Loucy (cell line): ENCODE measurements around the gene LDLRAD4.
A peak's percentile ranks its signal among the peaks of the same experiment; 100 is the strongest.

ENCODE experiments used
- H2AFZ ChIP-seq: fragments of 200-600 bp; sonication (generic); 2 replicates; pipeline ENCODE4 v1.6.0; 2016; ENCODE audit warnings: antibody characterized with exemption, mild to moderate bottlenecking, low read length, moderate library complexity
- H3F3A ChIP-seq: fragments of 200-600 bp; 2 replicates; pipeline ENCODE4 v1.6.0; 2016; ENCODE audit warnings: antibody characterized with exemption, low read depth, mild to moderate bottlenecking
- H3K27me3 ChIP-seq: fragments of 200-600 bp; sonication (generic); 2 replicates; pipeline ENCODE4 v1.6.1; 2014; ENCODE audit warnings: low read length, mild to moderate bottlenecking; ENCODE audit not compliant: insufficient read depth, poor library complexity, severe bottlenecking
- H3K36me3 ChIP-seq: fragments of 200-600 bp; sonication (generic); 2 replicates; pipeline ENCODE4 v1.6.1; 2016; ENCODE audit warnings: low read length; ENCODE audit not compliant: insufficient read depth
- H3K4me1 ChIP-seq: fragments of 200-600 bp; sonication (generic); 2 replicates; pipeline ENCODE4 v1.5.1; 2014; ENCODE audit warnings: low read length, mild to moderate bottlenecking; ENCODE audit not compliant: insufficient read depth, poor library complexity, severe bottlenecking
- H3K4me2 ChIP-seq: fragments of 200-600 bp; sonication (generic); 2 replicates; pipeline ENCODE4 v1.6.0; 2014; ENCODE audit warnings: antibody characterized with exemption, low read length, low read depth, mild to moderate bottlenecking; ENCODE audit not compliant: poor library complexity, severe bottlenecking
- H3K4me3 ChIP-seq: fragments of 200-600 bp; sonication (generic); 2 replicates; pipeline ENCODE4 v1.5.1; 2014; ENCODE audit warnings: low read length, mild to moderate bottlenecking, mixed read lengths; ENCODE audit not compliant: poor library complexity, severe bottlenecking
- H3K79me2 ChIP-seq: fragments of 200-600 bp; sonication (generic); 2 replicates; pipeline ENCODE4 v1.6.1; 2014; ENCODE audit warnings: low read length; ENCODE audit not compliant: insufficient read depth
- H3K9ac ChIP-seq: fragments of 200-600 bp; sonication (generic); 2 replicates; pipeline ENCODE4 v1.6.0; 2014; ENCODE audit warnings: mild to moderate bottlenecking, low read depth, low read length, moderate library complexity; ENCODE audit not compliant: poor library complexity, severe bottlenecking
- H3K9me2 ChIP-seq: fragments of 200-600 bp; sonication (generic); replicated peaks from 2 replicates; pipeline ENCODE4 v1.6.1; 2016; ENCODE audit warnings: low read depth, low read length, mixed read lengths
- H3K9me3 ChIP-seq: fragments of 200-600 bp; sonication (generic); 2 replicates; pipeline ENCODE4 v1.6.1; 2014; ENCODE audit warnings: mild to moderate bottlenecking, antibody characterized with exemption, low read length, low read depth; ENCODE audit not compliant: insufficient read depth
- H4K20me1 ChIP-seq: fragments of 200-600 bp; sonication (generic); 2 replicates; pipeline ENCODE4 v1.6.0; 2014; ENCODE audit warnings: antibody characterized with exemption, low read length, mild to moderate bottlenecking; ENCODE audit not compliant: insufficient read depth, poor library complexity, severe bottlenecking
- CTCF ChIP-seq: fragments of 200-600 bp; sonication (generic); conservative IDR thresholded peaks from 2 replicates; pipeline ENCODE4 v1.5.1; 2014; ENCODE audit warnings: mild to moderate bottlenecking, antibody characterized with exemption, low read length
- EZH2phosphoT487 ChIP-seq: fragments of 200-600 bp; IDR thresholded peaks from 2 replicates; pipeline ENCODE4 v1.6.1; 2018; ENCODE audit warnings: antibody characterized with exemption, mild to moderate bottlenecking, moderate library complexity, borderline replicate concordance

LDLRAD4 gene

DNA sequence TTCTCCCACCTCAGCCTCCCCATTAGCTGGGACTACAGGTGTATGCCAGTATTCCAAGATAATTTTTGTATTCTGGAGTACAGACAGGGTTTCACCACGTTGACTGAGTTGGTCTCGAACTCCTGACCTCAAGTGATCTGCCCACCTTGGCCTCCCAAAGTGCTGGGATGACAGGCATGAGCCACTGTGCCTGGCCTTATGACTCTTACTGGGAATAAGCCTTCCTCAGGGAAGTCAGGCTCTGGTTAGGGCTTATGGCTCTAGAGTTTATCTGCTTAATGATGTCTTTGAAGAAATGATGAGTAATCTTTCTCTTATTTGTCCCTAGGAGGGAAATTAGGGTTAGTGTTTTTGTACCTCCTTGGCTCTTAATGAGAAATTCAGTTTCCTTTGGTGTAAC, 320.1 kb downstream of the LDLRAD4 start:
- peak overlapping the region; percentile 49 for H3K4me2 ChIP-seq
- H3K4me3 ChIP-seq = peak overlapping the region; percentile 15
- peaks cover 18% of the 10 kb centered on the region; the same call in 1 of the 2 replicates for H3K79me2 ChIP-seq
- H3F3A ChIP-seq = no peaks in the 10 kb centered on the region
- peak overlapping the region; percentile 14; the same call in 1 of the 2 replicates for H2AFZ ChIP-seq
- no peaks in the 10 kb centered on the region for H3K36me3 ChIP-seq
- no peaks in the 10 kb centered on the region for H3K9me3 ChIP-seq
- H3K4me1 ChIP-seq = peaks cover 50% of the 10 kb centered on the region
- no peaks in the 10 kb centered on the region for H4K20me1 ChIP-seq
- H3K9me2 ChIP-seq = no peaks in the 10 kb centered on the region
- TF ChIP-seq EZH2phosphoT487 (no peak), CTCF (no peak)
- no peaks in the 10 kb centered on the region for H3K27me3 ChIP-seq
- peak overlapping the region; percentile 31 for H3K9ac ChIP-seq

DNA sequence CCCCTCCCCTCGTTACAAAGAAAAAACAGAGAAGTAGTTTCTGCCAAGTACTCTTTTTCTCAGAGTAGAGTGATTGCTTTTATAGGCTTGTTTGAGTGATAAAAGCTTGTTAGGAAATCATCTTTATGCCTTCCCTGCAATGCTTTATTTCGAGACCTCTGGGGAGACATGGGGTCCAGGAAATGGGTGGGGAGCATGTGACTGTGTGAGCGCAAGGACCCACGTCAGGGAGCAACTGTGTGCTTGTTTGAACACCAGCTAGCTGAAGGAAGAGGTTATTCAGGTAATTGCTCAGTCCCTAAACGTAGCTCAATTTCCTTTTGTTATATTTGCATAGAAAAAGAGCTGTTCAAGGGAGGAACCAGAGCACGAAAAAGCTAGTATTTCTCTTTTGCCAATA, 320.5 kb downstream of the LDLRAD4 start:
- H2AFZ ChIP-seq = peak overlapping the region; percentile 14; the same call in 1 of the 2 replicates
- peak overlapping the region; percentile 15 for H3K4me3 ChIP-seq
- no peak for TF ChIP-seq EZH2phosphoT487
- no peak for TF ChIP-seq CTCF
- peak overlapping the region; percentile 49 for H3K4me2 ChIP-seq
- no peaks in the 10 kb centered on the region for H3K9me2 ChIP-seq
- H3K4me1 ChIP-seq = peaks cover 50% of the 10 kb centered on the region
- H4K20me1 ChIP-seq = no peaks in the 10 kb centered on the region
- no peaks in the 10 kb centered on the region for H3K27me3 ChIP-seq
- peaks cover 18% of the 10 kb centered on the region; the same call in 1 of the 2 replicates for H3K79me2 ChIP-seq
- no peaks in the 10 kb centered on the region for H3F3A ChIP-seq
- peak overlapping the region; percentile 31 for H3K9ac ChIP-seq
- H3K36me3 ChIP-seq = no peaks in the 10 kb centered on the region
- H3K9me3 ChIP-seq = no peaks in the 10 kb centered on the region

GRCh38 chr18:13539843-13540476, 321.4 kb downstream of the LDLRAD4 start:
- Histone ChIP-seq H3K79me2 (peaks cover 15% of the 10 kb centered on the region; the same call in 1 of the 2 replicates), H4K20me1 (no peaks in the 10 kb centered on the region), H3K27me3 (no peaks in the 10 kb centered on the region), H3F3A (no peaks in the 10 kb centered on the region), H3K9me2 (no peaks in the 10 kb centered on the region), H3K4me1 (peaks cover 50% of the 10 kb centered on the region), H3K36me3 (no peaks in the 10 kb centered on the region), H3K9me3 (no peaks in the 10 kb centered on the region), H3K4me2 (peak overlapping the region; percentile 49), H2AFZ (no peak overlapping the region), H3K4me3 (peak overlapping the region; percentile 2), H3K9ac (peak overlapping the region; percentile 31)
- TF ChIP-seq EZH2phosphoT487 = no peak
- no peak for TF ChIP-seq CTCF
